DND-41 (cell line): ENCODE results near the gene TCEAL4.

ENCODE experiments used
- ATAC-seq: fragments of 200-7000 bp; cut with Tn5 transposase; 3 replicates; pipeline ENCODE4 v1.9.1; 2021; ENCODE audit warnings: low read depth; ENCODE audit not compliant: insufficient read depth
- DNase-seq: peaks from one replicate; pipeline ENCODE4 v3.0.0-alpha.2; 2020
- H2AFZ ChIP-seq: 2 replicates; pipeline ENCODE4 v1.6.0; 2012; ENCODE audit warnings: low read depth, low read length
- H3K27ac ChIP-seq: 2 replicates; pipeline ENCODE4 v1.5.1; 2012; ENCODE audit warnings: low read length, inconsistent platforms
- H3K27me3 ChIP-seq: fragments of 200-600 bp; sonication (generic); 2 replicates; pipeline ENCODE4 v1.6.0; 2012; ENCODE audit warnings: low read length, mild to moderate bottlenecking, inconsistent platforms; ENCODE audit not compliant: insufficient read depth, poor library complexity
- H3K36me3 ChIP-seq: 2 replicates; pipeline ENCODE4 v1.5.1; 2012; ENCODE audit warnings: low read length, inconsistent platforms; ENCODE audit not compliant: insufficient read depth
- H3K4me1 ChIP-seq: 2 replicates; pipeline ENCODE4 v1.5.1; 2012; ENCODE audit warnings: mild to moderate bottlenecking, low read length; ENCODE audit not compliant: insufficient read depth
- H3K4me2 ChIP-seq: 2 replicates; pipeline ENCODE4 v1.6.0; 2012; ENCODE audit warnings: mild to moderate bottlenecking, moderate library complexity, low read length, inconsistent platforms; ENCODE audit not compliant: insufficient read depth
- H3K4me3 ChIP-seq, 2 experiments: fragments of 200-600 bp in 1 of 2; shearing (Covaris generic) in 1 of 2; 2 replicates each; pipeline ENCODE4 v1.5.1; 2012 to 2016; ENCODE audit warnings: inconsistent platforms in 2 of 2, low read length in 2 of 2, mild to moderate bottlenecking in 2 of 2, low read depth in 1 of 2, moderate library complexity in 1 of 2
- H3K79me2 ChIP-seq: 2 replicates; pipeline ENCODE4 v1.6.0; 2012; ENCODE audit warnings: low read length, inconsistent platforms; ENCODE audit not compliant: insufficient read depth
- H3K9ac ChIP-seq: 2 replicates; pipeline ENCODE4 v1.6.0; 2012; ENCODE audit warnings: low read depth, mild to moderate bottlenecking, inconsistent platforms, low read length, moderate library complexity
- H3K9me3 ChIP-seq: 2 replicates; pipeline ENCODE4 v1.5.1; 2012; ENCODE audit warnings: low read length, moderate library complexity, mild to moderate bottlenecking, inconsistent platforms; ENCODE audit not compliant: insufficient read depth, severe bottlenecking
- H4K20me1 ChIP-seq: 2 replicates; pipeline ENCODE4 v1.6.0; 2012; ENCODE audit warnings: low read length; ENCODE audit not compliant: insufficient read depth
- CTCF ChIP-seq: IDR thresholded peaks from 2 replicates; pipeline ENCODE4 v1.5.1; 2012; ENCODE audit warnings: borderline replicate concordance, low read length, moderate library complexity, mild to moderate bottlenecking; ENCODE audit not compliant: poor library complexity, severe bottlenecking; ENCODE audit errors: extremely low read depth
- EZH2 ChIP-seq: IDR thresholded peaks from 3 replicates; pipeline ENCODE4 v1.6.1; 2012; ENCODE audit warnings: borderline replicate concordance, low read depth, mild to moderate bottlenecking, moderate library complexity, low read length, inconsistent platforms; ENCODE audit not compliant: severe bottlenecking

The TCEAL4 gene

GRCh38 chrX:103614999-103615398 is 29.7 kb downstream of the TCEAL4 start:
- H3K27ac ChIP-seq = no peak overlapping the region
- H3K36me3 ChIP-seq = no peaks in the 10 kb centered on the region
- no peaks in the 10 kb centered on the region for H4K20me1 ChIP-seq
- no peaks in the 10 kb centered on the region for H3K27me3 ChIP-seq
- no peak overlapping the region for H2AFZ ChIP-seq
- no peaks in the 10 kb centered on the region for H3K79me2 ChIP-seq
- no peak overlapping the region for H3K4me3 ChIP-seq
- ATAC-seq (no peak), DNase-seq (no peak)
- no peak overlapping the region for H3K4me2 ChIP-seq
- H3K9ac ChIP-seq = no peak overlapping the region
- no peaks in the 10 kb centered on the region for H3K9me3 ChIP-seq
- H3K4me1 ChIP-seq = no peaks in the 10 kb centered on the region
- TF ChIP-seq CTCF (no peak), EZH2 (no peak)

- Histone ChIP-seq H3K36me3 (no peaks in the 10 kb centered on the region), H4K20me1 (no peaks in the 10 kb centered on the region), H3K79me2 (no peaks in the 10 kb centered on the region), H3K4me1 (no peaks in the 10 kb centered on the region), H3K4me2 (no peak overlapping the region), H2AFZ (no peak overlapping the region), H3K4me3 (no peak overlapping the region), H3K27ac (no peak overlapping the region), H3K9ac (no peak overlapping the region), H3K9me3 (no peaks in the 10 kb centered on the region), H3K27me3 (no peaks in the 10 kb centered on the region)
- ATAC-seq (no peak), DNase-seq (no peak)
- TF ChIP-seq EZH2 (no peak), CTCF (no peak)
These were observed 30.6 kb downstream of the TCEAL4 start for GRCh38 chrX:103615781-103616371.

- Histone ChIP-seq H3K27me3 (no peaks in the 10 kb centered on the region), H4K20me1 (no peaks in the 10 kb centered on the region), H2AFZ (no peak overlapping the region), H3K36me3 (no peaks in the 10 kb centered on the region), H3K79me2 (no peaks in the 10 kb centered on the region), H3K4me3 (no peak overlapping the region), H3K4me1 (no peaks in the 10 kb centered on the region), H3K4me2 (no peak overlapping the region), H3K9me3 (no peaks in the 10 kb centered on the region), H3K9ac (no peak overlapping the region), H3K27ac (no peak overlapping the region)
- ATAC-seq (no peak), DNase-seq (no peak)
- TF ChIP-seq CTCF = no peak
- no peak for TF ChIP-seq EZH2
These were observed 31.4 kb downstream of the TCEAL4 start for GRCh38 chrX:103616676-103617186.
